GM19025 (cell line): ENCODE data around the gene SLFN12L.
"Not testable (repeated sequence)": the region's sequence is repeated elsewhere in the genome, so short reads cannot be mapped to it uniquely, and the experiment has no call there.

Experiments
- ATAC-seq: cut with Tn5 transposase; IDR thresholded peaks from one replicate; pipeline ENCODE4 v1.9.1; 2021; ENCODE audit warnings: mild to moderate bottlenecking, low read depth, moderate library complexity; ENCODE audit not compliant: unreplicated experiment

Gene SLFN12L

DNA sequence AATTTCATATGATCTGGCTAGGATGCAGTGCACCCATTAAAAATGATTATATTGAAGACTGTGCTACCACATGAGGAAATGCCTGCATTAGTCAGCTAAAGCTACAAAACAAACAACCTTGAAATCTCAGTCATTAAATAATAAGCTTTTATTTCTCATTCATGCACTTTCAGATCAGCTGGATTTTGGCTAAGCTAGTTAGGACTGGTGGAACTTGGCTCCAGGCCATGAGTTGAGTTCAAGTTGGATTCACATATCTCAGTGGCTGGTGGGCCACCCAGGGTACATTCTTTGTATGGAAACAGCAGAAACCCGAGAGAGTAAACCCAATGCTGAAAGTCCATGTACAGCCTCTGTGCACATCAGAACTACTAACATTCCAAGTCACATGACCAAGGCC is 6.4 kb upstream of the SLFN12L start:
- ATAC-seq = no peak

GRCh38 chr17:35542990-35543389 is 5.5 kb upstream of the SLFN12L start:
- ATAC-seq = no peak

- no peak for ATAC-seq
Observed at GRCh38 chr17:35541434-35541833, 4.0 kb upstream of the SLFN12L start.

DNA sequence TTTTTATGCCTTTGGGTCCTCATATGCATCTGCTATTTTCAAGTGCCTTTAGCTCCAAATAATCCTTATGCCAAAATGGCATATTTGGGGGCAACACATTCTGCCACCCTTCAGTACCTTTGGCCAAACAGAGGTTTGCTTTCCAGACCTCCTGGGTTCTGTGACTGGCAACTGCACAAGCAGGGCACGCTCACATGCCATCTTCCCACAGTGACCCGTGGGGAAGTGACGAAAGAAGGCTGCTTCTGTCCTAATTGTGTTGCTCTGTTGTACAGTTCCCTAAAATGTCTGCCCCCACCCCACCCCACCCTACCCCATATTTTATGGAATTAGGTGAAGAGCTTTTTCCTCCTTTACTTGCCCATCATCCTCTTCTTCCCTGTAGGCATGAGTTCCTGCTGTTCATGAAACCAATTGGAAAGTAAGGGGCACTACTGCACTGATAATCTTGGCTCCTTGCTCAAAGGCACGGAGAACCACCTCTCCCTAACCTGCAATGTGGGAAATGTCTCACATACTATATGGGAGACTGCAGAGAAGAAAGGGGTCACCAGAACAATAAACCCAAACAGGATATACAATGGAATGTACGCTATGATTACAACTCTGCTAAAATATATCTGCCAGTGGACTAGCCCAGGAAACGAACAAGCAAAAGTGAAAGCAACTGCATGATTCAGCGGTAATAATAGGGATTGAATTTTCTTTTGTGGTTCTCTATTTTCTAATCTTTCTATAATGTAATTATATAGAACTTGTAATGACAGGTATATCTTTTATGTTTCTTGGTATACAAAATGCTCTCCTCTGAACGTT is 3.3 kb upstream of the SLFN12L start:
- no peak for ATAC-seq

DNA sequence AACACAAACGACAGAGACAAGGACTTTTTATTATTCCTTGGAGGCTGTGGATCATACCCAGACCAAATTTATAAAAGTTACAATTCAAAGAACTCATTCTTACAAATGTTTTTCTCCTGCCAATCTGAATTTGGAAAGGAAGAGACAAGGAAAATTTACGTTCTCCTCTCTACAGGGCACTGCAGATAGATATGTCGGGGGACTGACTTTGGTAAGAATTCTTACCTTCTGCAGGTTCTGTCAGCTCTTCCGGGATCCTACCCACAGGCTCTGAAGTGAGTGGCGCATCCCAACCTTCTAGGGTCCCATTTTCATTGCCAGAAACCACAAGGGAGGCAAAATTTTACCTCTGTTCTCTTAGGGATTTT is 2.2 kb upstream of the SLFN12L start:
- ATAC-seq = no peak

- no peak for ATAC-seq
Observed at GRCh38 chr17:35536664-35537171, 760 bp downstream of the SLFN12L start.

- not testable (repeated sequence) for ATAC-seq
Observed at GRCh38 chr17:35535406-35535805, 2.1 kb downstream of the SLFN12L start.

DNA sequence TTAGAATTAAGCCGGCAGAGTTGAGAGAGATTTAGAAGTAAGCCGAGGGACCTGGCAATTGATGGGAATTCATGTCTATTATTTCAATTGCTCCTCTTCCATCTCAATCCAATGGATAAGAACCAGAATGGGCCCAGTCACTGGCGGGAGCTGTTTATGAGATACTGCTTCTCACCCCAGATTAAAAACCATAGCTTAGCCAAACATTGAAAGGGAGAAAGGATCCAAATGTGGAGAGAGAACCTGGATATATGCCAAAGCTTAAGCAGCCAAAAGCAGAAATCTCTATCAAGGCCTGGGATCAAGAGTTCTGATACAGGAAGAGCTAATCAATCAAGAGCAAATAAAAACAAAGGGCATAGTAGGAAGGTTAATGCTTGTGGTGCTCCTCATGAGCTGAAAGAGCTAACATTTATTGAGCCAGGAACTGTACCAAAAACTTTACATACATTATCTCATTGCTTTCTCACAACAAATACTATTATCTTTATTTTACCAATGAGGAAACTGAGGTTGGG is 2.8 kb downstream of the SLFN12L start:
- ATAC-seq = no peak

- no peak for ATAC-seq
Observed at GRCh38 chr17:35531160-35531559, 6.3 kb downstream of the SLFN12L start.

DNA sequence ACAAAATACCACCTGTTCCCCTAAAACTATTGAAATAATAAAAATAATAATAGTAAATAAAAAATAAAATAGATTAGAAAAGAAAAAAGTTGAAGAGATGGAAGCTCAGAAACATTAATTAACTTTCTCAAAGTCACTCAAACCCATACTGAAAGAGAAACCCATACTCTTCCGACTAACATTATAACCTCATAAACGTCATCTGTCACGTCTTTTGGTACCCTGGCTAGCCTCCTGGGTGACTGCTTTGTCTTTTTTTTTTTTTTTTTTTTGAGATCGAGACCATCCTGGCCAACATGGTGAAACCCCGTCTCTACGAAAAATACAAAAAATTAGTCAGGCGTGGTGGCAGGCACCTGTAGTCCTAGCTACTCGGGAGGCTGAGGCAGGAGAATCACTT is 7.6 kb downstream of the SLFN12L start:
- ATAC-seq = no peak

DNA sequence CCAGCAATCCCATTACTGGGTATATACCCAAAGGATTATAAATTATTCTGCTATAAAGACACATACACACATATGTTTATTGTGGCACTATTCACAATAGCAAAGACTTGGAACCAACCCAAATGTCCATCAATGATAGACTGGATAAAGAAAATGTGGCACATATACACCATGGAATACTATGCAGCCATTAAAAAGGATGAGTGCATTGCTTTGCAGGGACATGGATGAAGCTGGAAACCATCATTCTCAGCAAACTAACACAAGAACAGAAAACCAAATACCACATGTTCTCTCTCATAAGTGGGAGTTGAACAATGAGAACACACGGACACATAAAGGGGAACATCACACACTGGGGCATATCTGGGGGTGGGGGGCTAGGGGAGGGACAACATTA is 8.2 kb downstream of the SLFN12L start:
- ATAC-seq = not testable (repeated sequence)

DNA sequence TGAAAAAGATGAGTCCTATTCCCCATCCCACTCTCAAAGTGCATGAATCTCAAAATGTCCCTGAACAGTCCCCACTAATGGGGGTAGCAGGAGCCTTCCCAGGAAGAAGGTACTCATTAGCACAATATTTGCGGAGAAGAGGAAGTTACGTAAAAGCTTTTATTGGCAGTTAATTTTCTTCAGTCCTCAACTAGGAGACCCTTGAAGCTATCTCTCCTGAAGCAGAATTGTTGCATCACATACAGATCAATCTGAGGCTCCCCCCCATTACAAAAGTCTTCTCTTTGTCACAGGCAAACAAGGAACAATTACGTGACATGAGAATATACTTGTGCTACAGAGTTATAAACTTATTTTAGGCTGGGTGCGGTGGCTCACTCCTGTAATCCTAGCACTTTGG is 14.2 kb downstream of the SLFN12L start:
- no peak for ATAC-seq

DNA sequence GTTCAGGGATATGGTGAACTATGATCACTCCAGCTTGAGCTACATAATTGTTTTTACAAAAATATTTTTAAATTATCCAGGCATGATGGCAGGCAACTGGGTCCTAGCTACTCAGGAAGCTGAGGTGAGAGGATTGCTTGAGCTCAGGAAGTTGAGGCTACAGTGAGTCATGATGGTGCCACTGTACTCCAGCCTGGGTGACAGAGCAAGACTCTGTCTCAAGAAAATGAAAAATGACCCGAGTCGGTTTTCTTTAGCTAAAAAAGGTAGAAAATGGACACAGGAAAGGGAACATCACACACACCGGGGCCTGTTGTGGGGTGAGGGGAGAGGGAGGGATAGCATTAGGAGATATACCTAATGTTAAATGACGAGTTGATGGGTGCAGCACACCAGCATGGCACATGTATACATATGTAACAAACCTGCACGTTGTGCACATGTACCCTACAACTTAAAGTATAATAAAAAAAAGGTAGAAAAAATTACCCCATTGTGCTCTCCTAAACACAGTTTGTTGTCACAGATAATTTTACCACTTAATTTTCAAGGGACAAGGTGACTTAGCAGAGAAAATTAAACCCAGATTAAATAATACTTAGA is 15.7 kb downstream of the SLFN12L start:
- not testable (repeated sequence) for ATAC-seq

- ATAC-seq = no peak
Observed at GRCh38 chr17:35521150-35521549, 16.3 kb downstream of the SLFN12L start.

DNA sequence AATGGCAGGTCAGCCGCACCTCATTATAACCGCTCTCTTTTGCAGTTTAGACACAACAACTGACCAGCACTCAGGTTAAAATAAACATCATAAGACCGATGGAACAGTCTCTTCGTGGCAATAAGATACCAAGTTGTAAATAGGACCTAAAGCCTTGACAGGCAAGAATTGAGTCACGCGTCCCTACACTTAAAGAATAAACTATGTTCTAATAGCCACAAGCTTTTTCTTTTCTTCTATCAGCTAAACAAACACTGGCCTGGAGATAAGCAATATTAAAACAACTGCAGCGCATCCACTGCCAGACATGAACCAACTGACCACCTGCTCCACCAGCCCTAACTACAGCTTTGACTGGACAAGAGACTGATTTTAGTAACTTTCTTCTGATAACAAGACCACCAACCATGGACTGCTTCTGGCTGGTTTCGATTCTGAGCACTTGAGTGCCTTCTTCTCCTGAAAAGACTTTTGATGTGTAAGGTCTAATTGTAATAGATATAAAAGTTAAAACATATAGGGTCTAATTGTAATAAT is 17.5 kb downstream of the SLFN12L start:
- no peak for ATAC-seq

- no peak for ATAC-seq
Observed at GRCh38 chr17:35519439-35519838, 18.0 kb downstream of the SLFN12L start.

GRCh38 chr17:35518431-35518830 is 19.0 kb downstream of the SLFN12L start:
- ATAC-seq = not testable (repeated sequence)

GRCh38 chr17:35515027-35515426 is 22.5 kb downstream of the SLFN12L start:
- no peak for ATAC-seq

GRCh38 chr17:35514564-35514963 is 22.9 kb downstream of the SLFN12L start:
- ATAC-seq = no peak

- ATAC-seq = no peak
Observed at GRCh38 chr17:35510052-35510451, 27.4 kb downstream of the SLFN12L start.

- not testable (repeated sequence) for ATAC-seq
Observed at GRCh38 chr17:35507714-35508113, 29.8 kb downstream of the SLFN12L start.
